Adipocyte (in vitro differentiated cells): Measurements from ENCODE around the gene APOH.

Experiments
- DNase-seq: peaks from one replicate; pipeline ENCODE4 v3.0.0-alpha.2; 2015; ENCODE audit warnings: low read depth
- H3K27me3 ChIP-seq: replicated peaks from 2 replicates; pipeline ENCODE4 v1.7.0; 2013; ENCODE audit warnings: mild to moderate bottlenecking, low read length, moderate library complexity; ENCODE audit not compliant: control insufficient read depth, insufficient read depth
- H3K36me3 ChIP-seq: 2 replicates; pipeline ENCODE4 v1.7.0; 2013; ENCODE audit warnings: low read length, mild to moderate bottlenecking, moderate library complexity; ENCODE audit not compliant: control insufficient read depth, insufficient read depth, severe bottlenecking
- H3K4me1 ChIP-seq: 2 replicates; pipeline ENCODE4 v1.7.0; 2013; ENCODE audit warnings: mild to moderate bottlenecking, low read length, moderate library complexity; ENCODE audit not compliant: control insufficient read depth, insufficient read depth
- H3K4me3 ChIP-seq: 2 replicates; pipeline ENCODE4 v1.7.0; 2013; ENCODE audit warnings: mild to moderate bottlenecking, low read length, moderate library complexity
- H3K9ac ChIP-seq: 2 replicates; pipeline ENCODE4 v1.7.0; 2013; ENCODE audit warnings: mild to moderate bottlenecking, low read length, moderate library complexity
- H3K9me3 ChIP-seq: 2 replicates; pipeline ENCODE4 v1.7.0; 2013; ENCODE audit warnings: mild to moderate bottlenecking, low read length, moderate library complexity; ENCODE audit not compliant: control insufficient read depth

Gene APOH

GRCh38 chr17:66228887-66229782 lies at the start of gene APOH:
Gene APOH, minus strand, starts transcription at chr17:66229415. Its CDS starts 36 bp downstream, at chr17:66229379.
- Histone ChIP-seq H3K4me3 (no peak within 1 kb of the TSS), H3K36me3 (no peaks in the 10 kb centered on the region), H3K9ac (no peak within 1 kb of the TSS), H3K27me3 (no peaks in the 10 kb centered on the region), H3K9me3 (no peaks in the 10 kb centered on the region), H3K4me1 (peaks cover 15% of the 10 kb centered on the region)
- no peak for DNase-seq

- Histone ChIP-seq H3K4me1 (peaks cover 23% of the 10 kb centered on the region), H3K4me3 (no peak overlapping the region), H3K27me3 (no peaks in the 10 kb centered on the region), H3K9me3 (no peaks in the 10 kb centered on the region), H3K9ac (no peak overlapping the region), H3K36me3 (no peaks in the 10 kb centered on the region)
- no peak for DNase-seq
Measured at GRCh38 chr17:66277191-66277590, 48.0 kb upstream of the APOH start.

GRCh38 chr17:66276328-66276937 lies 47.2 kb upstream of the APOH start:
- peak overlapping the region; percentile 60 for H3K9ac ChIP-seq
- no peaks in the 10 kb centered on the region for H3K27me3 ChIP-seq
- peaks cover under 1% of the 10 kb centered on the region for H3K9me3 ChIP-seq
- H3K4me3 ChIP-seq = peak overlapping the region; percentile 18
- no peaks in the 10 kb centered on the region for H3K36me3 ChIP-seq
- peak; percentile 34 for DNase-seq
- peaks cover 23% of the 10 kb centered on the region for H3K4me1 ChIP-seq

- Histone ChIP-seq H3K9me3 (peaks cover 2% of the 10 kb centered on the region), H3K4me1 (peaks cover 23% of the 10 kb centered on the region), H3K4me3 (no peak overlapping the region), H3K36me3 (no peaks in the 10 kb centered on the region), H3K9ac (no peak overlapping the region), H3K27me3 (no peaks in the 10 kb centered on the region)
- DNase-seq = peak; percentile 84
Measured at GRCh38 chr17:66275651-66276050, 46.4 kb upstream of the APOH start.

GRCh38 chr17:66273586-66273848 lies 44.3 kb upstream of the APOH start:
- H3K4me3 ChIP-seq = no peak overlapping the region
- peak overlapping the region; percentile 3 for H3K9ac ChIP-seq
- H3K36me3 ChIP-seq = no peaks in the 10 kb centered on the region
- peaks cover 2% of the 10 kb centered on the region for H3K9me3 ChIP-seq
- no peak for DNase-seq
- H3K27me3 ChIP-seq = no peaks in the 10 kb centered on the region
- peaks cover 23% of the 10 kb centered on the region for H3K4me1 ChIP-seq

GRCh38 chr17:66272811-66273585 lies 43.8 kb upstream of the APOH start:
- H3K27me3 ChIP-seq = no peaks in the 10 kb centered on the region

GRCh38 chr17:66271512-66271911 lies 42.3 kb upstream of the APOH start:
- Histone ChIP-seq H3K9me3 (peaks cover 2% of the 10 kb centered on the region), H3K27me3 (no peaks in the 10 kb centered on the region), H3K36me3 (no peaks in the 10 kb centered on the region), H3K4me1 (peaks cover 30% of the 10 kb centered on the region), H3K4me3 (no peak overlapping the region), H3K9ac (no peak overlapping the region)
- DNase-seq = no peak

More at GRCh38 chr17:66272811-66273585, 43.8 kb upstream of the APOH start:
- H3K36me3 ChIP-seq = no peaks in the 10 kb centered on the region
- H3K4me1 ChIP-seq = peaks cover 27% of the 10 kb centered on the region
- H3K4me3 ChIP-seq = peak overlapping the region; percentile 66
- H3K9ac ChIP-seq = peak overlapping the region; percentile 53
- peaks cover 2% of the 10 kb centered on the region for H3K9me3 ChIP-seq
- DNase-seq = peak; percentile 78

GRCh38 chr17:66270106-66270505 lies 40.9 kb upstream of the APOH start:
- peaks cover 22% of the 10 kb centered on the region for H3K4me1 ChIP-seq
- H3K9ac ChIP-seq = no peak overlapping the region
- no peaks in the 10 kb centered on the region for H3K27me3 ChIP-seq
- peaks cover 2% of the 10 kb centered on the region for H3K9me3 ChIP-seq
- DNase-seq = no peak
- H3K4me3 ChIP-seq = no peak overlapping the region
- H3K36me3 ChIP-seq = no peaks in the 10 kb centered on the region

- Histone ChIP-seq H3K27me3 (no peaks in the 10 kb centered on the region), H3K9ac (no peak overlapping the region), H3K4me3 (peak overlapping the region; percentile 20), H3K36me3 (no peaks in the 10 kb centered on the region), H3K9me3 (peaks cover 2% of the 10 kb centered on the region), H3K4me1 (peaks cover 19% of the 10 kb centered on the region)
- DNase-seq = peak; percentile 76
Measured at GRCh38 chr17:66268247-66268927, 39.2 kb upstream of the APOH start.

GRCh38 chr17:66264696-66265095 lies 35.5 kb upstream of the APOH start:
- H3K36me3 ChIP-seq = no peaks in the 10 kb centered on the region

GRCh38 chr17:66262767-66263166 lies 33.6 kb upstream of the APOH start:
- no peaks in the 10 kb centered on the region for H3K9me3 ChIP-seq
- no peaks in the 10 kb centered on the region for H3K36me3 ChIP-seq
- peaks cover 3% of the 10 kb centered on the region for H3K4me1 ChIP-seq
- no peak for DNase-seq
- H3K4me3 ChIP-seq = no peak overlapping the region
- no peaks in the 10 kb centered on the region for H3K27me3 ChIP-seq
- no peak overlapping the region for H3K9ac ChIP-seq

More at GRCh38 chr17:66264696-66265095, 35.5 kb upstream of the APOH start:
- Histone ChIP-seq H3K9ac (no peak overlapping the region), H3K4me1 (peaks cover 10% of the 10 kb centered on the region), H3K27me3 (no peaks in the 10 kb centered on the region), H3K4me3 (no peak overlapping the region), H3K9me3 (no peaks in the 10 kb centered on the region)
- no peak for DNase-seq
